Vagina (tissue), 2 donors: ENCODE measurements around the gene APLP2. TPM values are rescaled to one million over a fixed set of nuclear protein-coding genes. Genes with fewer than 3 reads are reported as not detected.
A peak's percentile ranks its signal among the peaks of the same experiment; 100 is the strongest.
"Not testable (repeated sequence)": the region's sequence is repeated elsewhere in the genome, so short reads cannot be mapped to it uniquely, and the experiment has no call there.

ENCODE experiments used
- DNase-seq, 2 donors: peaks; one replicate each; pipeline ENCODE4 v3.0.0-alpha.2; 2017; ENCODE audit errors: extremely low spot score in 2 of 2
- H3K27ac ChIP-seq: fragments of 200-600 bp; sonication (generic); one replicate; pipeline ENCODE4 v1.5.1; 2019
- H3K27me3 ChIP-seq: fragments of 200-600 bp; sonication (generic); one replicate; pipeline ENCODE4 v1.5.1; 2019
- H3K36me3 ChIP-seq, 2 donors: fragments of 200-600 bp; sonication (generic); one replicate each; pipeline ENCODE4 v1.5.1; 2017 to 2019
- H3K4me1 ChIP-seq: fragments of 200-600 bp; sonication (generic); one replicate; pipeline ENCODE4 v1.5.1; 2019
- H3K4me3 ChIP-seq, 2 donors: fragments of 200-600 bp; sonication (generic); 1 replicate in 1 of 2; 2 replicates in 1 of 2; pipeline ENCODE4 v1.5.1; 2016 to 2019
- H3K9me3 ChIP-seq: fragments of 200-600 bp; sonication (generic); one replicate; pipeline ENCODE4 v1.5.1; 2019
- POLR2A ChIP-seq, 2 donors: fragments of 450-650 bp; IDR thresholded peaks; one replicate each; pipeline ENCODE4 v1.6.1; 2017; ENCODE audit warnings: antibody characterized with exemption in 2 of 2, mild to moderate bottlenecking in 2 of 2, moderate library complexity in 2 of 2
- POLR2AphosphoS5 ChIP-seq, 2 donors: sonication (generic); formaldehyde crosslinking; IDR thresholded peaks; one replicate each; pipeline ENCODE4 v1.9.0; 2017; ENCODE audit warnings: antibody characterized with exemption in 2 of 2, mild to moderate bottlenecking in 2 of 2, low read depth in 1 of 2; ENCODE audit not compliant: insufficient read depth in 1 of 2
- intact Hi-C: fragments of 100-400 bp; cut with DNase I; formaldehyde crosslinking; loops from one replicate; pipeline ENCODE4 v1.15.1; 2023
- total RNA-seq: library from RNA; depleted of rRNA; stranded (reverse); fragments of >200 nt; gene quantifications from one replicate; pipeline ENCODE4 v1.2.3, GENCODE V29; 2016
- TF ChIP-seq, protein P1 (sequence below), 3 experiments: fragments of 450-650 bp in 2 of 3; fragments of 200-600 bp in 1 of 3; sonication (generic) in 1 of 3; IDR thresholded peaks; one replicate each; pipeline ENCODE4 v1.5.1; 2017 to 2019; ENCODE audit warnings: antibody characterized with exemption in 3 of 3, mild to moderate bottlenecking in 2 of 3, moderate library complexity in 2 of 3

Gene APLP2
- total RNA-seq, result 234 TPM

GRCh38 chr11:130069659-130070108 is at the start of gene APLP2:
TSS of gene APLP2 (plus strand) at chr11:130069894. CDS start at chr11:130069978, 84 bp downstream.
- TF ChIP-seq POLR2AphosphoS5 (IDR thresholded peaks at IDR 0.05; ENCODE audit: insufficient read depth in 1 of 2, low read depth in 1 of 2) (peak in 1 of 2 donors; percentile 86), POLR2A (IDR thresholded peaks at IDR 0.05) (peak in 1 of 2 donors; percentile 87)
- TF ChIP-seq, protein P1, sequence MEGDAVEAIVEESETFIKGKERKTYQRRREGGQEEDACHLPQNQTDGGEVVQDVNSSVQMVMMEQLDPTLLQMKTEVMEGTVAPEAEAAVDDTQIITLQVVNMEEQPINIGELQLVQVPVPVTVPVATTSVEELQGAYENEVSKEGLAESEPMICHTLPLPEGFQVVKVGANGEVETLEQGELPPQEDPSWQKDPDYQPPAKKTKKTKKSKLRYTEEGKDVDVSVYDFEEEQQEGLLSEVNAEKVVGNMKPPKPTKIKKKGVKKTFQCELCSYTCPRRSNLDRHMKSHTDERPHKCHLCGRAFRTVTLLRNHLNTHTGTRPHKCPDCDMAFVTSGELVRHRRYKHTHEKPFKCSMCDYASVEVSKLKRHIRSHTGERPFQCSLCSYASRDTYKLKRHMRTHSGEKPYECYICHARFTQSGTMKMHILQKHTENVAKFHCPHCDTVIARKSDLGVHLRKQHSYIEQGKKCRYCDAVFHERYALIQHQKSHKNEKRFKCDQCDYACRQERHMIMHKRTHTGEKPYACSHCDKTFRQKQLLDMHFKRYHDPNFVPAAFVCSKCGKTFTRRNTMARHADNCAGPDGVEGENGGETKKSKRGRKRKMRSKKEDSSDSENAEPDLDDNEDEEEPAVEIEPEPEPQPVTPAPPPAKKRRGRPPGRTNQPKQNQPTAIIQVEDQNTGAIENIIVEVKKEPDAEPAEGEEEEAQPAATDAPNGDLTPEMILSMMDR (IDR thresholded peaks at IDR 0.05), result no peak
- DNase-seq, result peak; percentile 98 to 99
- Histone ChIP-seq H3K36me3 (no peaks in the 10 kb centered on the region), H3K27ac (peak within 1 kb of the TSS; percentile 92), H3K4me3 (peak within 1 kb of the TSS; percentile 72 to 99), H3K9me3 (no peaks in the 10 kb centered on the region), H3K27me3 (no peaks in the 10 kb centered on the region), H3K4me1 (peaks cover 21% of the 10 kb centered on the region)
- intact Hi-C loops, result loop anchor here (5.0 kb wide), 2 partner anchors 53 to 67 kb away; partner anchors contain the start of gene PRDM10

GRCh38 chr11:130020323-130020722 is 49.4 kb upstream of the APLP2 start:
- TF ChIP-seq POLR2AphosphoS5 (IDR thresholded peaks at IDR 0.05; ENCODE audit: insufficient read depth in 1 of 2, low read depth in 1 of 2) (no peak), POLR2A (IDR thresholded peaks at IDR 0.05) (no peak)
- TF ChIP-seq, protein P1 (IDR thresholded peaks at IDR 0.05), result no peak
- intact Hi-C loops, result no loop called here
- H3K27ac ChIP-seq, result no peak overlapping the region

DNA sequence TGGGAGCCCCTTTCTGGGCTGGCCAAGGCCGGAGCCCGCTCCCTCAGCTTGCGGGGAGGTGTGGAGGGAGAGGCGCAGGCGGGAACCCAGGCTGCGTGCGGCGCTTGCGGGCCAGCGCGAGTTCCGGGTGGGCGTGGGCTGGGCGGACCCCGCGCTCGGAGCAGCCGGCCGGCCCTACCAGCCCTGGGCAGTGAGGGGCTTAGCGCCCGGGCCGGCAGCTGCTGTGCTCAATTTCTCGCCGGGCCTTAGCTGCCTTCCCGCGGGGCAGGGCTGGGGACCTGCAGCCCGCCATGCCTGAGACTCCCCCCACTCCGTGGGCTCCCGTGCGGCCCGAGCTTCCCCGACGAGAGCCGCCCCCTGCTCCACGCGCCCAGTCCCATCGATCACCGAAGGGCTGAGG is 48.1 kb upstream of the APLP2 start:
- H3K27ac ChIP-seq, DNase-seq, intact Hi-C loops, H3K4me1 ChIP-seq, H3K36me3 ChIP-seq, H3K27me3 ChIP-seq, H3K9me3 ChIP-seq, H3K4me3 ChIP-seq: not testable (repeated sequence)

More at GRCh38 chr11:130020323-130020722, 49.4 kb upstream of the APLP2 start:
- no peak overlapping the region for H3K4me3 ChIP-seq
- no peaks in the 10 kb centered on the region for H3K4me1 ChIP-seq
- no peaks in the 10 kb centered on the region for H3K27me3 ChIP-seq
- DNase-seq, result no peak
- H3K36me3 ChIP-seq, result no peaks in the 10 kb centered on the region
- H3K9me3 ChIP-seq, result no peaks in the 10 kb centered on the region

- H3K27ac ChIP-seq, result no peak overlapping the region
- no peaks in the 10 kb centered on the region for H3K9me3 ChIP-seq
- no peak for DNase-seq
- TF ChIP-seq POLR2AphosphoS5 (IDR thresholded peaks at IDR 0.05; ENCODE audit: insufficient read depth in 1 of 2, low read depth in 1 of 2), result no peak
- no peak for TF ChIP-seq POLR2A (IDR thresholded peaks at IDR 0.05)
- TF ChIP-seq, protein P1 (IDR thresholded peaks at IDR 0.05), result no peak
- H3K36me3 ChIP-seq, result no peaks in the 10 kb centered on the region
- H3K27me3 ChIP-seq, result no peaks in the 10 kb centered on the region
- H3K4me1 ChIP-seq, result no peaks in the 10 kb centered on the region
- intact Hi-C loops, result no loop called here
- no peak overlapping the region for H3K4me3 ChIP-seq
Observed at GRCh38 chr11:130022799-130023198, 46.9 kb upstream of the APLP2 start.

- no peak for DNase-seq
- intact Hi-C loops, result no loop called here
- H3K4me3 ChIP-seq, result no peak overlapping the region
- H3K36me3 ChIP-seq, result no peaks in the 10 kb centered on the region
- no peaks in the 10 kb centered on the region for H3K4me1 ChIP-seq
- no peak overlapping the region for H3K27ac ChIP-seq
- TF ChIP-seq POLR2A (IDR thresholded peaks at IDR 0.05) (no peak), POLR2AphosphoS5 (IDR thresholded peaks at IDR 0.05; ENCODE audit: insufficient read depth in 1 of 2, low read depth in 1 of 2) (no peak)
- TF ChIP-seq, protein P1 (IDR thresholded peaks at IDR 0.05), result no peak
- H3K9me3 ChIP-seq, result no peaks in the 10 kb centered on the region
- no peaks in the 10 kb centered on the region for H3K27me3 ChIP-seq
Observed at GRCh38 chr11:130023204-130023603, 46.5 kb upstream of the APLP2 start.
